Activated CD8-positive, alpha-beta T cell treated with anti-CD3 and anti-CD28 coated beads for 36 hours (primary cell): ENCODE data around the gene RPS24. TPM values are rescaled to one million over a fixed set of nuclear protein-coding genes. Genes with fewer than 3 reads are reported as not detected.
"Not testable (repeated sequence)": the region's sequence is repeated elsewhere in the genome, so short reads cannot be mapped to it uniquely, and the experiment has no call there.

Experiments
- ATAC-seq: fragments of 200-7000 bp; cut with Tn5 transposase; one replicate; pipeline ENCODE4 v1.10.0; 2021; ENCODE audit warnings: mild to moderate bottlenecking, moderate library complexity
- CTCF ChIA-PET: fragments of 350-600 bp; sonication (Branson Sonifier 250); formaldehyde crosslinking; loops from one replicate; lab custom pipeline; 2021; ENCODE audit warnings: antibody characterized with exemption; lab: Charles Lee
- POLR2A ChIA-PET: fragments of 350-600 bp; sonication (Branson Sonifier 250); formaldehyde crosslinking; loops from one replicate; lab custom pipeline; 2021; ENCODE audit warnings: antibody characterized with exemption; lab: Charles Lee
- DNase-seq: peaks from one replicate; pipeline ENCODE4 v3.0.0-alpha.2; 2020
- H3K27ac Mint-ChIP-seq: one replicate; pipeline ENCODE4 v1.8.0; 2021; ENCODE audit warnings: mild to moderate bottlenecking, mixed read lengths
- H3K27me3 Mint-ChIP-seq: one replicate; pipeline ENCODE4 v1.8.0; 2021; ENCODE audit warnings: mixed read lengths
- H3K36me3 Mint-ChIP-seq: one replicate; pipeline ENCODE4 v1.8.0; 2021; ENCODE audit warnings: low read depth, mixed read lengths
- H3K4me1 Mint-ChIP-seq: one replicate; pipeline ENCODE4 v1.8.0; 2021; ENCODE audit warnings: low read depth, mixed read lengths
- H3K4me3 Mint-ChIP-seq: one replicate; pipeline ENCODE4 v1.8.0; 2021; ENCODE audit warnings: mild to moderate bottlenecking, moderate library complexity, mixed read lengths
- H3K9me3 Mint-ChIP-seq: one replicate; pipeline ENCODE4 v1.8.0; 2021; ENCODE audit warnings: mixed read lengths
- CTCF ChIP-seq: fragments of 200-600 bp; IDR thresholded peaks from one replicate; pipeline ENCODE4 v1.8.0; 2022; ENCODE audit warnings: antibody characterized with exemption, mild to moderate bottlenecking
- intact Hi-C: fragments of 100-400 bp; cut with micrococcal nuclease; formaldehyde crosslinking; loops from one replicate; pipeline ENCODE4 v1.10.0; 2022
- total RNA-seq, 2 experiments: library from RNA; stranded (reverse); gene quantifications; one replicate each; pipeline ENCODE4 v1.2.3, GENCODE V29; 2021

RPS24 gene
- total RNA-seq, 2 experiments from 2014 or later: 2,061 to 2,067 TPM

DNA sequence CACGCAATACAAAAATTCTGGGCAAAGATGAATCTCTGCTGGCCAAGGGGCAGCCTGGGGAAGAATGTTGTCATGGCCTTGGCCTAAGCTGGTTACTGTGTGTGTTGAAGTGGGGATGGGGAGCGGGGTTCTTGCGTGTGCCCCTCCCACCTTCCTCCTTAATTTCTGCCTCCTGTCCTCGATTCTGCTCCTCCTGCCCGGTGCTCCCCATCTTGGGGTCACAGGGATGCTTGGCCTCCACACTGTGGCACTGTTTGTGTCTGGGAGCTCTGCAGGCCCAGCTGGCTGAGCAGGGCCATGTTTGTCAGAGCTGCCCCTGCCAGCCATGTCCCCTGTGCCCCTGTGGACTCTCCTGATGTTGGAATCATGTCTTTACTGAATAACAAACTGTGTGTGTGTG lies 37.1 kb downstream of the RPS24 start:
- POLR2A ChIA-PET: no interaction called here
- no peak overlapping the region for H3K27ac Mint-ChIP-seq
- peaks cover 3% of the 10 kb centered on the region for H3K9me3 Mint-ChIP-seq
- H3K4me1 Mint-ChIP-seq: peaks cover under 1% of the 10 kb centered on the region
- H3K36me3 Mint-ChIP-seq: peaks cover 4% of the 10 kb centered on the region
- no peaks in the 10 kb centered on the region for H3K27me3 Mint-ChIP-seq
- TF ChIP-seq CTCF: no peak
- intact Hi-C loops: no loop called here
- ATAC-seq: no peak
- H3K4me3 Mint-ChIP-seq: no peak overlapping the region
- no peak for DNase-seq
- CTCF ChIA-PET: no interaction called here

DNA sequence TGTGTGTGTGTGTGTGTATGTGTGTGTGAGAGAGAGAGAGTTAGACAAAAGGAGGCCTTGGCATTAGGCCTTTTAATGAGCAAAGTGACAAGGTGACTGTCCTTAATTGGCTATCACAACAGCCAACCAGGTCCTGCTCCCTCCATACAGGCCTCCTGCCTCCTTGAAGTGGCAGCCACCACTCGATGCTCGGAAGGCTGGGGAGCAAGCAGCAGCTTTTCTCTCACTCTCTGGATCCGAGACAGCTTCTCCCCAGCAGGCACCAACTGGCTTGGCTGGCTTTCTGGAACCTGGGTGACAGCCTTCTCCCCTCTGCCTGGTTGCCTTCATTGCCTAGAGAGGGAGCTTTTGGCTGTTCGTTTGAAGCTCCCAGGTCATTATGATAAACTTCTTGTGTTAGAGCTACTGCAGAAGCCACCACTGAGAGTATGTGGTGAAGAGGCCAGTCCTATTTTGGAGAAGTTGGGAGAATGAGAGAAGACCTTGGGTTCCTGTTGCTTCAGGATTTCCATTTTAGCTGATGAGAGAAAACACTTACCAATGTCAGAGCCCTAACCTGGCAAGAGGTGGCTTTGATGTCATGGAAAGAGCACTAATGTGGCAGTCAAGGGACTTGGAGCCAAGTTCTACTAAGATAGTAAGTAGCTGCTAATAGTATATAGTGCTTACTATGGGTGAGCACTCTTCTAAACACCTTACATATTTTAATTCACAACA lies 37.6 kb downstream of the RPS24 start:
- CTCF ChIA-PET: no interaction called here
- Mint-ChIP-seq H3K4me3 (no peak overlapping the region), H3K27ac (no peak overlapping the region), H3K36me3 (peaks cover 4% of the 10 kb centered on the region), H3K4me1 (no peaks in the 10 kb centered on the region), H3K27me3 (no peaks in the 10 kb centered on the region), H3K9me3 (peaks cover 7% of the 10 kb centered on the region)
- intact Hi-C loops: no loop called here
- POLR2A ChIA-PET: interaction anchor here (1.4 kb wide), 1 partner anchor 12 kb away, joined by 3 read pairs; no protein-coding TSS in a partner anchor
- no peak for DNase-seq
- no peak for ATAC-seq
- TF ChIP-seq CTCF: no peak

DNA sequence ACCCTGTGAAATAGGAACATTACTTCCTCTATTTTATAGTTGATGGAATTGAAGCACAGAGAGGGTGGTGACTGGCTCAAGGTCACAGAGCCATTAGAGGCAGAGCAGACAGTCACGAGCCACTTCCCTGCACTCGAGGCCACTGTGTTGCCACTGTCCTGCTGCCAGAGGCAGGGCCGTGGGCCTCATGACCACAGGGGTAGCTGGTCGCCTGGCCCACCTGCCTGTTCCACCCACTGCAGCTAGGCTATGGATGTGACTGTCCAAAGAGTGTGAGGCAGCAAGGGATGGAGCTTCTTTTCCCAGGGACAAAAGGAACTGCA lies 38.2 kb downstream of the RPS24 start:
- H3K27me3 Mint-ChIP-seq: no peaks in the 10 kb centered on the region
- POLR2A ChIA-PET: interaction anchor here (1.4 kb wide), 1 partner anchor 11 kb away, joined by 3 read pairs; no protein-coding TSS in a partner anchor
- ATAC-seq (no peak), DNase-seq (no peak)
- no peak overlapping the region for H3K4me3 Mint-ChIP-seq
- H3K4me1 Mint-ChIP-seq: no peaks in the 10 kb centered on the region
- H3K36me3 Mint-ChIP-seq: peaks cover 4% of the 10 kb centered on the region
- H3K9me3 Mint-ChIP-seq: peaks cover 7% of the 10 kb centered on the region
- intact Hi-C loops: no loop called here
- H3K27ac Mint-ChIP-seq: no peak overlapping the region
- TF ChIP-seq CTCF: no peak
- CTCF ChIA-PET: interaction anchor here (1.1 kb wide), 1 partner anchor 25 kb away, joined by 4 read pairs; no protein-coding TSS in a partner anchor

DNA sequence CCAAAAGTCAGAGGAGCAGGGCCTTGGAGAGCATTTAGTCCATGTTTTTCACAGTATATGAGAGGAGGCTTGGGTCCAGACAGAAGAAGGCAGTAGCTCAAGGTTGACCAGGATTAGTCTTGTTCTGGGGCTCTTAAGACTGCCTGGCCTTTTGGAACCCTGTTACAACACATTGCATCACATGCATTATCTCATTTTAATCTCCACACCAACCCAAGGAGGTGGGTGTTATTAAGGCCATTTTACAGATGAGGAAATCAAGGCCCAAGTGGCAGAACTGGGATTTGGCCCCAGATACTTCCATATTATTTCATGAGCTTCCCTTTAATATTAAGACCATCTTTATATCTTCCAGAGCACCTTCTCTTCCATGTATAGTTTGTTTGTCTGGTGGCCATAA lies 38.8 kb downstream of the RPS24 start:
- Mint-ChIP-seq H3K27ac (no peak overlapping the region), H3K4me3 (no peak overlapping the region), H3K9me3 (peaks cover 7% of the 10 kb centered on the region), H3K4me1 (no peaks in the 10 kb centered on the region), H3K36me3 (peaks cover 4% of the 10 kb centered on the region), H3K27me3 (no peaks in the 10 kb centered on the region)
- DNase-seq (no peak), ATAC-seq (no peak)
- TF ChIP-seq CTCF: no peak
- ChIA-PET CTCF (interaction anchor here (1.1 kb wide), 1 partner anchor 25 kb away, joined by 4 read pairs; no protein-coding TSS in a partner anchor), POLR2A (interaction anchor here (1.4 kb wide), 1 partner anchor 11 kb away, joined by 3 read pairs; no protein-coding TSS in a partner anchor)
- intact Hi-C loops: no loop called here

- H3K27me3 Mint-ChIP-seq, H3K36me3 Mint-ChIP-seq, H3K4me3 Mint-ChIP-seq, POLR2A ChIA-PET, intact Hi-C loops, DNase-seq, H3K9me3 Mint-ChIP-seq, ATAC-seq, H3K27ac Mint-ChIP-seq, CTCF ChIA-PET, H3K4me1 Mint-ChIP-seq: not testable (repeated sequence)
Observed at GRCh38 chr10:78075806-78076205, 42.1 kb downstream of the RPS24 start.
